ENCODE results near the gene ADGRB3.
A peak's percentile ranks its signal among the peaks of the same experiment; 100 is the strongest.

ADGRB3 gene

DNA sequence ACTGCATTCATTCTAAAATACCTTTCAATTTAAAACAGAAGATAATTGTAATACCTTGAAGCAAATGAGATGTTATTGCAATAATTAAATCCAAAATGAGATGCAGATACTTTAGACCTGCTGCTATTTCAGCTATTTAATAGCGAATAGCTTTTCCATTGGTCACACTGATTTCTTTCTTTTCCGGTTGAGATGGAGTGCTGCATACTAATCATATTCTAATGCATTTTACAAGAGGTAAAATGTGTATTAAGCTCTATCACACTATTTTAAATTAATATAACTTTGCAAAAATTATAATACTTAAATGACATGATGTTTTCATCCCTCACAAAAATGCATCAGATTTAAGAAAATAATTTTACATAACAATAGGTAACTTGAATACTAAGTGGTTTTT lies 74.0 kb downstream of the ADGRB3 start:
- DNase-seq: no peak

DNA sequence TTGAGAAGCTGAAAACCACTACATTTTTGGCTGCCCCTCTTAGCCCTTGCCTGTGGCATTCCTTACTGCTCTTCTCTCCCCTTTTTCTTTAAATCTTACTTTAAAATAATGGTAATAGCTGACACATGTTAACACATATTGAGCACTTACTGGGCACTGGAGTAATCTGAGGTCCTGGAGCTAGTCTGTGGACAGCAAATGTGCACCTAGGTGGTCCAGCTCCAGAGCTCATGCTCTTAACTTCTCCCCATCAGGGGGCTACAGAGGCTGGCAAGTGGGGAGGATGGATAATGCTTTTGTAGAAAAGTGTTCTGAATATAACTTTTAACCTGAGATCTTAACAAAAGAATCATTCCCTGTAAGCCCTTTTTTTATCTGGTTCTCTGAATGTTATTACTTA lies 74.8 kb downstream of the ADGRB3 start:
- no peak for DNase-seq

DNA sequence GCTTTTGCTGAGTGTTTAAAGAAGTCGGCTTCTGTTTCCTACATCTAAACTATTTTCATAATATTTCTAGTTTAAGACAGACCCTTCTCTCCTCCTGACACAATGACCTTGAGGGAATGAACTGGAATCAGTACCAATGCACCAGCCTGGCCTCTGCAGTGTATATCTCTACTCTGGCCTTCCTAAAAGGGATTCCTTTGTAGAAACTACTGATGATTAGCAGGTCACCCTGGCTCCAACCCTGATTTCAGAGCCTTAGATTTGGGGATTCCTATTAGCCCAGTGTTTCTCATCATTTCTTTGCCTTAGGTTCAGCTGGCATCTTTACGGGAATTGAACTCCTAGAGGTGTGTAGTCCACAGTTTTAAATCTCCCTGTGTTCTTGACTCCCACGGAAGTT lies 75.4 kb downstream of the ADGRB3 start:
- DNase-seq: no peak

DNA sequence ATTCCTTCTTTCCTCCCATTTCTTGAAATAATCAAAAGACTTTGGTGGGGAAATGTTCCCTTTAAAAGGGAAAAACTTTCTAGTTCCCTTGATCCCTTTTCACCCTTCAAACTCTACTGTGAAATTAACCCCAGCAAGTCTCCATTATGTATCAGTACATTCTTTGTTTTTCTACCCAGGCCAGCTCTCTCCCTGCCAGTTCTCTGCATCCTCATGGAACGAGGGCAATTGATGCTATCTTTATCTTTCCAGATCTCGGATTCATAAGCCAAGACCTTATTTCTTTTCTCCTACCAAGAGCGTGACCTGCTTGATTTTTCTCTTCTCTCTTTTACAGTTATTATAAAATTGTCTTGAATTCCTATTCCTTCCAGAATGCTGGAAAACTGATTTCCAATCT lies 75.8 kb downstream of the ADGRB3 start:
- no peak for DNase-seq

DNA sequence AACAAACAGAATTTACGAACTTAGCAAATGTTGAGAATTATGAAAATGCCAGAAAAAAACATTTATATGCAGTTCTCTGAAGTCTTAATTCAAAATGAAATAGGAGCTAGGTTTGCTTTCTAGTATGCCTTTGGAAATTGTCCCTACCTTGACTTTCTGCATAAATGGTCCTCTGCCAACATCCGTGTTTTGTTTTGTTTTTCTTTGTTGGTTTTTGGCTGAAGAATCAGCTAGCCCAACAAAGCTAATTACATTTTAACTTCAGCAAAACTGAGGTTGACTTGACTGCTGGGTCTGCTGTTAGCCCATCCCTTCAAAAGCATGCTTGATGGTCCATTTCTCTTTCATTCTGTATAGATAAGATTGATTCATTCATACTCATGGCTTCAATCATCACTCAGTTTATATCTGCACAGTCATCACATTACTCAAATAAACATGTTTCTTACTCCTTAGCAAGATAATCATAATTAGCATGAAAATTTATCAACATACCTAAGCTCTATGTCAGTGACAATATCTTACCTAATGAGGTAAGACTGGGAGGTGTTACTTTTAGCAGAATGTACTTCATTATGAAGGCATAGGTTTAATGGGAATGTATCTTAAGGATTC lies 76.4 kb downstream of the ADGRB3 start:
- no peak for DNase-seq

DNA sequence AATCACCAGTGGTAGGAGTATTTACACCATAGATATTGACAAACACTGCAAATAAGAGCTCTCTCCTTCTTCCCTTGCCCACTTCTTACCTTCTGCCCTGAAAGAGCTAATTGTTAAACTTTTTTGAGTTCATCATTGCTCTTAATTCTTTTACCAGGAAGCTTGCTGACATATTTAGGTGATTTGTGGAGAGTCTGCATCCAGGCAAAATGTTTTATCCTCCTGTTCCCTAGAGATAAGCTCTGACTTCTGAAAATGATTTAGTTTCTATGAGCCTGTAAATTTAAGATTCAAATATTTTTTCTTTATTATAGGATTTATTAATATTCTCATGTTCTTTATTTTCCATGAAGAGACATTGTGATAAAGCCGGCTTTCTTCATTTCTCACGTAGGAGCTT lies 81.5 kb downstream of the ADGRB3 start:
- DNase-seq: no peak

DNA sequence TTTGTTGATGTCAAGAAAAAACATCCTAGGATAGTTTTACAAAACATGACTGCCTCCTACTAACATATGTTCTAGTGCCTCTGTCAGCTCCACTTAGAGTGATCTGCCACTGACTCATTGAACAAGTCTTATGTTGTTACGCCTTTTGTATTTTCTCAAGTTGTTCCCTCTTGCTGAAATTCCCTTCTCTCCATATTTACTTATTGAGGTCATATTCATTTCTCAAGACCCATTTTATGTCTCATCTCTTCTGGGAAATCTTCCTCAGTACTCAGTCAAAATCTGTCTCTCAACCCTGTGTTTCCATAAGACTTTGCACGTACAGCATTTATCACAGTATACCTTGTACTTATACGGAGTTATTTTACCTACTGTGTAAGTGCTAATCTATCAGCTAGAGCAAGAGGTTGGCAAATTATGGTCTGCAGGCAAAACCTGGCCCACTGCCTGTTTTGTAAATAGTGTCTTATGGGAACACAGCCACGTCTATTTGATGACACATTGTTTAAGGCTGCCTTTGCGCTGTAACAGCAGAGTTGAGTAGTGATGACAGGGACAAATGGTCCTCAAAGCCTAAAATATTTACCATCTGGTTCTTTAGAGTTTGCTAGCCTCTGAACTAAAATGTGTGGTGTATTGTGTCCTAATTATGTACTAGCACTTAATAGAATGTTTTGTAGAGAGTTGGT lies 83.4 kb downstream of the ADGRB3 start:
- DNase-seq: no peak

DNA sequence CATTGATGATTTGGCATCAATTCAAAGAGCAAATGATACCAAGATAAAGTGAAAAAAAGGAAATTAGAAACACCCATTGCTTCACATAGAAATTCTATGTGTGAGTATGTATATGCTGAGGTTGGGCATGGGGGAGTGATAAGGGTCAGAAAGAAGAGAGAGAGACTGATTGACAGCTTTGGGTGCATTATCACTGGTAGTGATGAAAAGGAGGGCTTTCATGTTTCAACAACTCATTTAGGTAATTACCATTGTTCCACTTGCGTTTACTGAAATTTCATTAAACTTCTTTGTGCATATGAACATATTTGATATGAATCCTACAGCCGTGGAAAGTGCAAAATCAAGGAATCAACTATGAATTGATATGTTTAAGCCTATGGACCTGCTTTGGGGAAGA lies 84.7 kb downstream of the ADGRB3 start:
- DNase-seq: no peak

DNA sequence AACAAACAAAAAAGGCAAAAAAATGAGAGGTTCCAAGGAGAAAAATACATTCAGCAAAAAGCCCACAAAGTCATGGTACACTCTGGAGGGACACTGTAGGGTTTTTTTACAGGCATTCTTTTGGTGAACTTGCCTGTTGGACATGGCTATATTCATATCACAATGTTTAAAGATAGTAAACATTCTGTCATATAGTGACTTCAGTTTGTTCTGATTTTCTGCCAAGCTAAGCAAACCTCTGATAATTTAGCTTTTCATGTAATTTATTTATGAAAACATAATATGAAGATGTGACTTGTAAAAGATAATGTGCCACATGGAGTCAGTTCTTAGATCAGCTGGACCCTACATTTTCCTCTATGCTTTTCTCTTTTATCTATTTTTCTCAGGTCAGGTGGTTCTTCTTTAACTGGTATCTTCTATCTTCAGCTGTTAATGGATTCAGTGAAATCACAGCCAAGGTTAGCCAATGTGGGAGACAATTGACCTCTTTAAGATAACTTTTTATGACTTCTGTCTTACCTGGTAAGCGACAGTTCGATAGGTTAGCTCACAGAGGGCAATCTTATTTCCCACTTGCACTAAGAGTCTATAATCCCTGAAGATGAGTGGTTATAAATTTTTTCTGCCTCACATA lies 87.9 kb downstream of the ADGRB3 start:
- no peak for DNase-seq

DNA sequence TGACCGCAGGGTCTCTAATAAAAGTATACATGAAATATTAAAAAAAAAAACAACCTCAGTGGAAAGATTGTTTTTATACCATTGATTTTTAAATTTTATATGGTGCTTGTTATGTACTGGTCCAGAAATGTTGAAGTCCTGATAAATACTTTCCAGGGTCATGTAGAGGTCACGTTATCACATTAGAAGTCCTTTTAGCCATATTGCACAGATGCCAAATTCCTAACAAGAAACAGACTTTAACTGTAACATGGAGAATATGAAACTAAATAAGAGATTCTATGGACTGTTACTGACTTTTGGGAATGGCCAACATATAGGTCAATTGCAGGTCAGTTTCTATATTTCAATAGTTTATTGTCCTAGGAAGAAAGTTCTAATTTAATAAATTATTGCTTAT lies 89.0 kb downstream of the ADGRB3 start:
- DNase-seq: no peak

DNA sequence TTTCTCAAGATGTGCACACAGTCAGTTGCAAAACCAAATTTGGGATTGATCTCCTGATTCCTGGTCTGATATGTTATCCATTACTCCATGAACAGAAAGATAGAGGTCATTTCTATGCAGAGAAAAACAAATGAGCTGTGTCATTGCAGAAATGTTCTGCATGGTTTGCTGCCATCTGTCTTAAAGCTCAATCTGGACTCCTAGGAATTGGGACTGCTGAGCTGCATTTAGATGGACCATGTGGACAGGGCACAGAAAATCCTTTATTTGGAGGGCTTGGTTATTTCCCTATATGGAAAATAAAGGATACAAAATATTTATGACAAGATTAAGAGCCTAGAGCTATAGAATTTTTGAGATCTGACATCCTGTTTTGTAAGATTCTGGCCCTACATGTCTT lies 91.3 kb downstream of the ADGRB3 start:
- DNase-seq: no peak

DNA sequence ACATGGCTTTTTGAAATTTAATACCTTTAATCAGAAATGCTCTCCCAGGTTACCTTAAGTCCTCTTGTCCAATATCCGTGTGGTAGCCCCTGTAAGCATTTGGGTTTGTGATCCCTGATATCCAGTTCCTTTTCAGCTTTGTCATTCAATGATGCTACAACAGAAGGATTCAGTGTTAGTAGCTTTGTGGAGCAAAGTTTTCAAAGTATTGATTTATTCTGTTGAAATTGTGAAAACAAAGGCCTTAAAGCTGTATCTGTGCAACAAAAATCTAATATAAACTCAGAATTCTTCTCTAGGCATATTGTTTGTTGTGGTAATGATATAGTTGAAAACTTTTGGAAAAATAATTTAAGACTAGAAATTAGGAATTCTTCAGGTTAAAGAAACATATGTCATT lies 91.9 kb downstream of the ADGRB3 start:
- no peak for DNase-seq

DNA sequence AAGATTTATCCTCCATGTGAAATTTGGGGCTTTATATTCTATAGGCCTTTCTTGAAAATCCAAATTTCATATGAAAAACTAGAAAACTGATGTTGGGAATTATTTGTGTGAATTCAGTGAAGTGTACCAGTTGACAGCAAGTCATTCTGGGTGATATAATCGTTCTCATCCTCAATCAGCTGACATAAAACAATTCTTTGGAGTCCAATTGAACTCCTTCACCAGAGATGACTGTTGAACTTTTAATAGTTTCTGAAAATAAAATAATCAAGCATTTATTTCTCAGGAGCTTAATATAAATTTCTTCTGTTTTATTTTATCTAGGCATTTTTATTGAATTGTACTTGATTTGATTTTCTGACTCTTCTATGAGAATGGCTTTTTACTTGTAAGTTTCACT lies 92.6 kb downstream of the ADGRB3 start:
- DNase-seq: no peak

DNA sequence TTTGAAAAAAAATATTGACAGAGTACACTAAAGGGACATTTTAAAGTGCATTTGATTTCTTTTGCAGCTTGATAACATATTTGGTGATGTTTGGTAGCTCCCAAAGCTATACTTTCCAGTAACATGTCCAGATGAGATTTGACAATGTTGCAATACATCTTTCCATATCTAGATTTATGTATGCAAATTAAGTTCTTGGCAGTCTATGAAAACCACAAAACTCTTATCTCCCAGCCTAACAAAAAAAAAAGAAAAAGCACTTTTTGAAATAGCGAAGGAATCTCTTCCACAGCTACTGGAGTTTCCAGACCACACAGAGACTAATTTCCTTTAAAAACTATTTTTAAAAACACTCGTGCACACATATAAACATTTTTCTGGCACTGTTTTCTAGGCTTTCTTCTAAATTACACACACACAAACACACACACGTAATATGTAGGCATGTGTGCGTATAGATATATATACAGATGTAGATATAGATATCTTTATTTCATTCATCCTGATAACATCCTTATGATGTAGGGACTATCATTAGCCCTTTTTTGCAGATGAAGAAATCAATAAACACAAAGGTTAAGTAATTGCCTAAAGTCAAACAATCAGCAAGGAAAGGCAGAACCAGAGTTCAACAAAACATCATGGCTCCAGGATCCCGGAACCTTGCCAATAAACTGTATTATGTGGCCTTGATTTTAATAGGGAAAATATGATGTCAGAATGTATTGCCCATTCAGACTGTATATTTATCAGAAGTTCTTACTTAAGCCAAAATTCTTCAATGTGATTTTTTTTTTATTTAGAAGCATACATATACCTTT lies 93.3 kb downstream of the ADGRB3 start:
- no peak for DNase-seq

DNA sequence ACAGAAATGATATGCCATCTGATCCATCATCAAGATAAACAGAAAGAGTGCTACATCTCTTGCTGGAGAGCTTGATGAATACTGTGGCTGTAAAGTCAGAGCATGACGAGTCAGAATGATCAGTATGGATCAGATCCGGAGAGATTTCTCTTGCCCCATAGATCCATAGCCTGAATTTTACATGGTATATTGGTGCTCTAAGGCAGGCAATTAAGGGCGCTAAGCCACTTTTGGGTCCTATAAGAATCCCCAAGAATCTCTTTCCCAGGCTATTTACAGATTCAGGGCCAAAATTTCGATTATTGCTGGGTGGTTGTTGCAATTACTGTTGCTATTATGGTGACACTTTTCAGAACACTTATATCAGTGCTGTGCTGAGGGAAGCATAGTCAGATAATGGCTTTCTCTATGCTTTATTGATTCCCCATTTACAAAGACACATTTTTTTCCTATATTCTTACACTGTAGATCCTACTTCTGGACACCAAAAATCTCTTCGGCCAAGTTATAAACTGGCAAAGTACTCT lies 94.4 kb downstream of the ADGRB3 start:
- no peak for DNase-seq

DNA sequence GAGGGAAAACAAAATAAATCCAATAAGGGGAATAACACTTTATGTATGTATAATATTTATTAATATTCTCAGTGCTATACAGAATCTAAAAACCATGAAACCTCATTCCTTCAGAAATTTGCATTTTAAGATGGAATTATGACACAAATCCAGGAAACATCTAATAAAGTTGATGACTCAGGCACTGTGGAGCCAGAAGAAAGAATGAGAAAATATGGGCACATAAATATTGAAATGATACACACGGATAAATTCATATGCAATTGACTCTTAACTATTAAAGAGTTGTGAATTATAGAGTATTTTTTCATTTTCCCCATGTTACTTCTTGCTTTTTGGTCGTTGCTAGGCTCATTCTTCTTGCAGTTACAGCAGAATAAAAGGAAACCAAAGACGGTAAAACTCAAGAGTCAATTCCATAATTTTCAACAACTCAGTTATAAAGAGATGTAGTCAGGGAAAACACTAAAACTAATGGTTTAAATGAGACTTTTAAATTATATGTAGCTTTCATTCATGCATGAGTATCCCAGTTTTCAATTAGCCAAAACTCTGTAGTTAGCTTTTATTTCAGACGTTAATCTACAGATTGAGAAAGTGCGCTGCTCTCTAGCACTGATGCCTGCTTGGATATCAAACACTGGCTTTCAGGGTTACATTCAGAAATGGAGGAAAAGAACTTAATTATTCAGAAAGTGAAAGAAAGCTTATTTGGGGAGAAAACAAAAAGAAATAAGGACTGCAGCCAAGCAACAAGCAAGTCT lies 95.4 kb downstream of the ADGRB3 start:
- no peak for DNase-seq

DNA sequence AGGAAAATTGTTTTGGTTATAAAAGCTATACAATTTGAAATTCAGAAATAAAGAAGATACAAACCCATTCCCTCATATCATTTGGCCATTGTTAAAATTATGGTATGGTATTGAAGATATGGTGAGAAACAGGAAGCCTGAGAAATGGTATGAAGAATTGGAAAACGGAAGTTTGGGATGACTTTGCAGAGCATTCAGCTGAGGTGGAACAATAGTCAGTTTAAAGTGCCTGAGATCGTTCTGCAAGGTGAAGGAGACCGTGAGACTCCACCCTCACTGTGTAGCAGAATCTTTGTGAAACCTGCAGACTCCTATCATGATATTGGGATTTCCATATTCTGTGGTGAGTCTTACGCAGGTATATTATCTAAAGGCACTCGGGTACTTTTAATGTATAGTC lies 97.3 kb downstream of the ADGRB3 start:
- DNase-seq: peak in 1 of 2 donors; percentile 14

DNA sequence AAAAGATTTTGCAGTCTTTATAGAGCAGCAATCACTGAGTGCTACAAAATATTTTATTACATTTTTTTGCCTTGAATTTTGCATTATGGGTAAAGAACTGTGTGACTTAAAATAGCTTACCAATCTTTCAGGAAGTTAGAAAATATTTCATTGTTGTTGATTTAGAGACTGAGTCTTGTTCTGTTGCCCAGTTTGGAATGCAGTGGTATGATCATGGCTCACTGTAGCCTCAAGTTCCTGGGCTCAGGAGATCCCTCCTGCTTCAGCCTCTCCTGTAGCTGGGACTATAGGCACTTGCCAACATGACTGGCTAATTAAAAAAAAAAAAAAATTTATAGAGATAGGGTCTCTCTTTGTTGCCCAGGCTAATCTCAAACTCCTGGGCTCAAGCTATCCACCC lies 100.8 kb downstream of the ADGRB3 start:
- DNase-seq: no peak

DNA sequence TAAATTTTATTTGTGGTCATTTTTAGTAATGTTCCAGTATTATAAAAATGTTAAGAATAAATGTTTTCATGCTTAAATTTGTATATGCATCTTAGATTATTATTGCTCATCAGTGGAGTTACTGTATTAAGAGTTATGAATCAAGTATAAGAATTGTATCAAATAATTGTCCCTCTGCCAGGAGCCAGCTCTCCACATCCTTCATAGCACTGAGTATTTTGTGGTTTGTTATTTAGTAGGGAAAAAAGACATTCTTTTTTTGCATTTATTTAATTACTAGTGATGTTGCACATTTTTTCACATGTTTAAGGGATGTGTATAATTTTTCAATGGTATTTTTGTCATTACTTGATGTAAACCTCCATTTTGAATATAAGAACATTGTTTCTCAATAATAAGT lies 102.0 kb downstream of the ADGRB3 start:
- no peak for DNase-seq

DNA sequence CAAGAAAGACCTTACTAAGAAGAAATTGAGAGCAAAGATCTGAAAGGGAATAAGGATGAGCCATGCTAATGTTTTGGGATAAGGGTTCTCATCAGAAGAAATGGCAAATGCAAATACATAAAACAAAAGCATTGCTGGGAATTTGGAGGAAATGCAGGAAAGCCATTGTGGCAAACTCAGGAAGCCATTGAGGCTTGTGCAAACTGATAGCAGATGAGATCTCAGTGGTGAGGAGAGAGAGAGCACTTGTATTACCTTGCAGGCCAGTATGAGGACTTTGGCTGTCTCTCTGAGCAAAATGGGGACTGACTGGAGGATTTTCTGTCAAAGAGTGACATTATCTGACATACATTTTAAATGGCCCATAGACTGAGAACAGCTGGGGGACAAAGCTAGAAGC lies 103.0 kb downstream of the ADGRB3 start:
- DNase-seq: no peak

DNA sequence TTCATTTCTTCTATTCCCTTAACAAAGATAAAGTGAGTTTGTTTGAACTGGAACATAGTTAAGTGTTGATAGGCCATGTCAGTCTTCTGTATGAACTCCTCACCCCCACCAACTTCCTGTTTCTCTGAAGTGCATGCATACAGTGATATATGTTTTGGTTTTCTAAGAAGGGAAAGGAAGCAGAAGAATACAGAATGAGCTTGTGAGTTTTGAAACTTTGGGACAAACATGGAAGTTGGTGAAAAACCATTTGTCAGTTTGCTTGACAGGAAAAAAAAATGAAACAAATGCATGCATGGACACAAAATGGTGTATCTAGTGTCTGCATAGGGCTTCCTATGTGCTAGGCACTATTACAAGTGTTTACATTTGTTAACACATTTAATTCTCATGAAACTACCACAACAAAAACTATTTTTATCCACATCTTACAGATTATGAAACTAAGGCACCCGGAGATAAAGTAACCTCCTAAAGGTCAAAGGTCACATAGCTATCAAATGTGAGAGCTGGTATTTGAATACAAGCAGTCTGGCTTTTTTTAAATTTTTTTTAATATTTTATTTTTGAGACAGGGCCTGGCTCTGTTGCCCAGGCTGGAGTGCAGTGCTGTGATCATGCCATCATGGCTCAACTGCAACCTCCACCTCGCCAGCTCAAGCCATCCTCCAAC lies 105.9 kb downstream of the ADGRB3 start:
- peak; percentile 56 to 72 for DNase-seq
